HG03469 (cell line): ENCODE data around the gene DROSHA.

ENCODE experiments used
- ATAC-seq: cut with Tn5 transposase; IDR thresholded peaks from one replicate; pipeline ENCODE4 v1.9.1; 2021; ENCODE audit warnings: mild to moderate bottlenecking, moderate library complexity, moderate number of reproducible peaks; ENCODE audit not compliant: unreplicated experiment

DROSHA gene

GRCh38 chr5:31530541-31531265 is 1.2 kb downstream of the DROSHA start:
- no peak for ATAC-seq

- ATAC-seq = no peak
Measured at GRCh38 chr5:31523041-31523440, 8.9 kb downstream of the DROSHA start.

GRCh38 chr5:31516802-31517201 is 15.1 kb downstream of the DROSHA start:
- ATAC-seq = no peak

GRCh38 chr5:31511305-31511704 is 20.6 kb downstream of the DROSHA start:
- ATAC-seq = no peak

- ATAC-seq = no peak
Measured at GRCh38 chr5:31504529-31504928, 27.4 kb downstream of the DROSHA start.

- no peak for ATAC-seq
Measured at GRCh38 chr5:31502506-31502905, 29.4 kb downstream of the DROSHA start.

- ATAC-seq = no peak
Measured at GRCh38 chr5:31500256-31500655, 31.6 kb downstream of the DROSHA start.

- ATAC-seq = no peak
Measured at GRCh38 chr5:31496891-31497290, 35.0 kb downstream of the DROSHA start.

- ATAC-seq = no peak
Measured at GRCh38 chr5:31496301-31496700, 35.6 kb downstream of the DROSHA start.

- ATAC-seq = no peak
Measured at GRCh38 chr5:31495336-31495735, 36.6 kb downstream of the DROSHA start.

GRCh38 chr5:31492869-31493268 is 39.0 kb downstream of the DROSHA start:
- ATAC-seq = no peak

- no peak for ATAC-seq
Measured at GRCh38 chr5:31487506-31487905, 44.4 kb downstream of the DROSHA start.

- no peak for ATAC-seq
Measured at GRCh38 chr5:31486441-31486840, 45.5 kb downstream of the DROSHA start.

GRCh38 chr5:31485376-31486207 is 46.3 kb downstream of the DROSHA start:
- no peak for ATAC-seq

- no peak for ATAC-seq
Measured at GRCh38 chr5:31481531-31482165, 50.2 kb downstream of the DROSHA start.

GRCh38 chr5:31479706-31480105 is 52.2 kb downstream of the DROSHA start:
- ATAC-seq = no peak

- no peak for ATAC-seq
Measured at GRCh38 chr5:31478901-31479300, 53.0 kb downstream of the DROSHA start.

- no peak for ATAC-seq
Measured at GRCh38 chr5:31477971-31478370, 53.9 kb downstream of the DROSHA start.

- ATAC-seq = no peak
Measured at GRCh38 chr5:31477516-31477915, 54.4 kb downstream of the DROSHA start.

- no peak for ATAC-seq
Measured at GRCh38 chr5:31476738-31477141, 55.2 kb downstream of the DROSHA start.

GRCh38 chr5:31471916-31472315 is 60.0 kb downstream of the DROSHA start:
- no peak for ATAC-seq

GRCh38 chr5:31471040-31471439 is 60.9 kb downstream of the DROSHA start:
- no peak for ATAC-seq
